HG03558 (cell line): ENCODE results near the gene WNT1.

ENCODE experiments used
- ATAC-seq: cut with Tn5 transposase; IDR thresholded peaks from one replicate; pipeline ENCODE4 v1.9.1; 2021; ENCODE audit warnings: moderate number of reproducible peaks; ENCODE audit not compliant: unreplicated experiment; ENCODE audit errors: extremely low read depth

The WNT1 gene

DNA sequence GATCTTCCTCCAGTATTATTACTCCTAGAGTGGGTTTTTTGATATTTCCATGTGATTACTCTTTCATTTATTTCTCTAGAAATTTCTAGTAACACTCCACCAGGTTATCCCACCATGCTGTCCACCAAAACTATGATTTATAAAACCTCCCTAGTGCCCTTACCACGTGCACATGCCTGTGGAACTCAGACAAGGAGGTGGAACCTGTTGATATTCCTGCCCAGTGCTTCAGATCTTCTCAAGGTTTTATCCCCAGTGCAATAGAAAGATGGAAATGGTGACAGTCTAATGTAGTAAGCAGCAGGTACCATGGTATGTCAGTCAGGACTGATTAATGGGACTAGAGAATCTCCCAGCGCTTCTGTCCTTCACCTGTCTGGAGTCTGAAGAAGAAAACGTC, 17.3 kb upstream of the WNT1 start:
- ATAC-seq: no peak

DNA sequence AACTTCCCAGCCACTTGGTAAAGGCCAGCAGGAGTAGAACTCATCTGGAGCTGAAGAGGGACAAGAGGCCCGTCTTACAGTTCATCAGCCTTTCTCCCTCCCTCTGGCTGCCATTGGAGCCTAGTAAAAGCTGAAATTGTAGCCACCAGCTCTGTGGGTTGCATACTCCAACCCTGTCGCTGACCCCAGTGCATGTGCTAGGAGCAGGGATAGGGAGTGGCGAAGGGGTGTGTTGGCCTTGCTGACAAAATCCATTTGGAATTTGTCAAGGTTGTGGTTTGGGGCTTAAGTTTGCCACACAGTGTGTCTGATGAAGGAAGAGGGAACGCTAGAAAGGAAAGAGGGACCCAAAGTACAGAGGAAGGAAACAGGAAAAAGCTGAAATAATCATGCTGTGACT, 16.8 kb upstream of the WNT1 start:
- no peak for ATAC-seq

DNA sequence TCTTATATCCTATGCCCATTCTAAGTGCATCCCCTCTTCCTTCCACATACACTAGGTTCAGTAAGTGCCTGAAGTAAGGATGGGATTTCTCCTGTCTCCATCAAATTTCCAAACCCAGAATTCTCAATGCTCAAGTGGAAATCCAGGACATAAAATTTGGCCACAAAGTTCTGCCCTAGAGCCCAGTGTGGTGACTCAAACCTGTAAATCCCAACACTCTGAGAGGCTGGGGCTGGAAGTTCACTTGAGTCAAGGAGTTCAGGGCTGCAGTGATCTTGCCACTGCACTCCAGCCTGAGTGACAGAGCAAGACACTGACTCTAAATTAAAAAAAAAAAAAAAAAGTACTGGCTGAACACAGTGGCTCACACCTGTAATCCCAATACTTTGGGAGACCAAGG, 16.3 kb upstream of the WNT1 start:
- no peak for ATAC-seq

DNA sequence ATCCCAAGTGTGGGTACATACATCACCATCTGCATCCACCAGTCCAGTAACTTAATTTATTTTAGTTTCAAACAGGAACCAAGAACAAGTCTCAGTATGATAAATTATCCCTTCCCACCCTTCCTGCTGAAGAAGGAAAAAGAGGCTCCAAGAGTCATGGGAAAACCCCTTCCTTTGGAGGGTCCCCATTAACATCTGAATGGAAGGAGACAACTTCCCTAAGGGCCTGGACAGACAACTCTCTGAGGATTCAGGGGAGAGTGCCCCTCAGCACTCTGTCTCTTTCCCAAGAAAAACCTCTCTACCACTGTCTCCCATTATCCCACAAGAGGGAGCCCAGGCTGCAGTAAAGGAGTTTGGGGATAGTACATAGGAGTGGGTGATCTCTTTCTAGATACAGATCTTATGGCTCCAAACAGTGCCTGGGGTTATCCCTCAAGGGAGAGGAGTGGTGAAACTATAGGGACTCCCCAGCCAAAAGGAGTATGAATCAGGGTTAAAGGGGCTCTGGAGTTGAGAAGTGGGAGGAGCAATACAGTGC, 12.8 kb upstream of the WNT1 start:
- no peak for ATAC-seq

DNA sequence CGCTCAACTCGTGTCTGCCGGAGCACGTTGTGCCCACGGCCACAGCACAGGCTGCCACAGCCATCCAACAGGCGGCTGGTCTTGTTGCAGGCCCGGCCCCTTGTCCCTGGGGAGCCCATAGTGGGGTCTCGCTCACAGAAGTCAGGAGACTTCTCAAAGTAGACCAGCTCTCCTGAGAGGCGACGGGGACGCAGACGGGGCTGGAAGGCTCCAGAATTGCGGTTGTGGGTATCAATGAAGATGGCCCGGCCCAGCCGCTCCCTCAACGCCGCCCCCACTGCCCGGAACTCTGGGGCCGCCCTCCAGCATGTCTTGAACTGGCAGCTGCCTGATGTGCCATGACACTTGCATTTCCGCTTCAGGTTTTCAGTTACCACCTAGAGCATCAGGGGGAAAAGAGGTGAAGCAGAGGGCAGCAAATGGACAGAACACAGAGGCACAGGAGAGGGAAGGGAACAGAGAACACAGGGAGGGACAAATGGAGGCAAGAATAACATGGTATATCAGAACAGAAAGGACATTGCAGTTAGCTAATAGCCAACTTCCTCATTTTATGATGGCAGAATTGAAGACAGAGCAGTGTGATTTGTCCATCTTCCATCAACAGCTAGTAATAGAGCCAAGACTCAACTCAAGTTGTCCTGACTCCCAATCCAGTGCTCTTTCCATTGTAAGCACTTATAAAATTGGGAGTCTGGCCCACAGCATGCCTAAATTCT, 11.8 kb upstream of the WNT1 start:
- no peak for ATAC-seq

DNA sequence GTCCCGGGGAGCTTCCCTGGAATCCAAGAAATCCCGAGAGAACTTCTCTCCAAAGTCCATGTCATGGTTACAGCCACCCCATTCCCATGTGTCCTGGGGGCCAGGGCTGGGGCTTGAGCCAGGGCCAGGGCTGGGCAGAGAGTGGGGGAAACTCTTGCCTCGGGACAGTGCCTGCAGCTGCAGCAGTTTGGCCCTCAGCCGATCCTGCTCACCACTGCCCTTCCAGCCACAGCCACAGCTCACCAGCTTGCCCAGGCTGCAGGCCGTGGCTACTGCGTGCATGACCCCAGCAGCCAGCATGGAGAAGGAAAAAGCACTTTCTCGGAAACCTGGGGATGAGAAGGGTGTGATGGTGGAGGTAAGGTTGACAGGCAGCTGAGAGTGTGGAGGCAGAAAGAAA, 10.1 kb upstream of the WNT1 start:
- ATAC-seq: no peak

DNA sequence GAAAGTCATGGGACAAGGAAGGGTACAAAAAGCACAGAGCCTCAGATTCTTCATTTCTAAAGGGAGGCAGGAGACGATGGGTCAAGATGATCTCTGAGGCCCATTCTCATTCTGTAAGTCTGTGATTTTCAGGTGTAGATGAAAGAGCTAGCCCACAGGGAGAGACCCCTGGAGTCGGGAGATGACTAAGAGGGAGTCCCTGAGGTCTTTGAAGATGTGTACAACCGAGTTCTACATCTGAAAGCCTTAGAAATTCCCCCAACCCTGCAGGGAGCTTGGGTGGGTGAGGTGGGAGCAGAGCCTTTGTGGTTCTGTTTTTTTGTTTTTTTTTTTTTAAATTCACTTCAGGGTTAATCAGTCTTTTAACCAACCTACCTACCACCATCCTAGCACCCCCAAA, 9.7 kb upstream of the WNT1 start:
- ATAC-seq: no peak

DNA sequence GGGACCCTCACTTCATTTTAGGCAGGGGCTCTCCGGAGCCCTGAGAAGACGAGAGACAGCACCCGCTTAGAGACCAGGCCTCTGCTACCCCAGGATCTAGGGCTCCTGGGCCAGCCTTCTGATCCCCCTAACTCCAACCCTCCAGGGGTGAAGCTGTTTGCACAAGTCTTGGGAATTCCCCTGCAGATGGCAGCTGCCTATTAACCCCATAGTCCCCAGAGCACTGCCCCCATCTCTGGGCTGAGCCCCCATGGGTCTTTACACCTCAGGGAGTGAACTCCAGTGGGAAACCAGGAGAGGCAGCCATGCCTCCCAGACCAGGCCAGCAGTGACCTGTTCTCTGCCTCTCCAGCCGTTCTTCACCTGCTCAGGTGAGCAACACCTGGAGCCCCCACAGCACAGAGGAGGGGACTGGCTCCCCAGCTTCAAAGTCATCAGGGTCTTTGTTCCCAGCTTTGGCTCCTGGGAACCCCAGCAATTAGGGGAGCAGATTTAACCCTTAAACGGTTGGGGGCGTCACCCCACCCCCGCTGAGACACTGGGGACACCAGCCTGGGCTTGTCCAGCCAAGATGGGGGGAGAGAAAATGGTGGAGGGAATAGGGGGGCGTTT, 8.9 kb upstream of the WNT1 start:
- ATAC-seq: no peak

DNA sequence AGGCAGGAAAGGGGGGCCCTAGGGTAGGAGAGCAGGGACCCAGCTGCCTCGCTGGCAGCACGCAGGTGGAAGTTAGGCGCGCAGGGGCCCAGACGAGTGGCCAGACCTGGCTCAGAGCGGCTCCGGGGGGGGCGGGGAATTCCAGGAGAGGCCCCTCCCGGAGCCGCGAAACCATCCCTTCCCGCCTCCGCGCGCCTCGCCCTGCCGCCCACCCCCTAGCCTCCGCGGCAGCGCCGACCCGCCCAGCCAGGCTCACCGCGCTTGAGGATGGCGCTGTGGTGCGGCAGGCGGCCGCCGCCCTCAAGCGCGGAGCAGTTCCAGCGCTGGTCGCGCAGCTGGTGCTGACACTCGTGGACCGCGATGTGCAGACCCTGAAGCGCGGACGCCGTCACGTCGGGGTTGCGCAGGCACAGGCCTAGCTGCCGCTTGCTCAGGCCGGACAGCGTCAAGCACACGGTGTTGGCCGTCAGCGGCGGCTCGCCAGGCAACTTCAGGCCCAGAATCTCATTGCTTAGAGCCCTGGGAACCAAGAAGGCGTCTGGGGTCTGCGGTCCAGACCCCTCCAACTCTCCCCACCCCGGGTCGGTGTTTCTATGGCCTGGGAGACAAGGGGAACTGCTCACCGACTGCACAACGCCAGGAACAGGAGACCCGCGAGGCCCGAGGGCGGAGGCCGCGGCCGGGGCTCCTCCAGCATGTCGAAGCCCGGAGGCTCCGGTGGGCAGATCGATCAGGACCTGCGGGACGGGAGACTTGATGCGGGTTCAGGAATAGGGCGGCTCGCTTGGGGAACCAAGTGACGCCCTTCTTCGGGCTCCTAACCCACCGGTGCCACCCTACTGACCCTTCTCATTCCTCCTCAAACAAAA, 8.1 kb upstream of the WNT1 start:
- ATAC-seq: no peak

DNA sequence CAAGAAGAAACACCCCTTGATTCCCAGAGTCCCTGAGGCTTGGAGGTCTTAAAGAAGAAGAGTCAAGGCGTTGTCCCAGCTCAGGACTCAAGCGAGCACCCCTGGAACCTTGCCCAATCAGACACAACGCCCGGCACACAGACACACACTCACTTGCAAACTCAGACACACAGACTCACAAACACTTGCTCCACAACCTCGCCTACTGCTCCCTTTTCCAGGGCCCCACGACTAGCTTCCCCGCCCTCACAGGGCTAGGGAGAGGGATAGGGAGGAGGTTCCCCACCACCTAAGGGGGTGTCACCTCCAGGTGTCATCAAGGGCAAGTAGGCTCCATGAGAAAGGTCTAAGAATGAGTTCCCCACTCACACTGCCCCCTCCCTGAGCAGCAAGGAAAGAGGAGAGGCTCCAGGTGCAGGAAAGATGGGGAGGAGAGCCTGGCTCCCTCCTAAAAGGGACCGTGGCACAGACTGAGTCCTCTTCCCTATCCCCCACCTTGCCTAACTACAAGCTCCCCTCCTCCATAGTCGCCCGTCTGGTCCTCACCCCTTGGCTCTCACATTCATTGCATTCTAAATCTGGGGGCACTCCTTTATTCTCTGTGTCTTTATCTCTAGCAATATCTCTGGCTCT, 7.3 kb upstream of the WNT1 start:
- no peak for ATAC-seq

DNA sequence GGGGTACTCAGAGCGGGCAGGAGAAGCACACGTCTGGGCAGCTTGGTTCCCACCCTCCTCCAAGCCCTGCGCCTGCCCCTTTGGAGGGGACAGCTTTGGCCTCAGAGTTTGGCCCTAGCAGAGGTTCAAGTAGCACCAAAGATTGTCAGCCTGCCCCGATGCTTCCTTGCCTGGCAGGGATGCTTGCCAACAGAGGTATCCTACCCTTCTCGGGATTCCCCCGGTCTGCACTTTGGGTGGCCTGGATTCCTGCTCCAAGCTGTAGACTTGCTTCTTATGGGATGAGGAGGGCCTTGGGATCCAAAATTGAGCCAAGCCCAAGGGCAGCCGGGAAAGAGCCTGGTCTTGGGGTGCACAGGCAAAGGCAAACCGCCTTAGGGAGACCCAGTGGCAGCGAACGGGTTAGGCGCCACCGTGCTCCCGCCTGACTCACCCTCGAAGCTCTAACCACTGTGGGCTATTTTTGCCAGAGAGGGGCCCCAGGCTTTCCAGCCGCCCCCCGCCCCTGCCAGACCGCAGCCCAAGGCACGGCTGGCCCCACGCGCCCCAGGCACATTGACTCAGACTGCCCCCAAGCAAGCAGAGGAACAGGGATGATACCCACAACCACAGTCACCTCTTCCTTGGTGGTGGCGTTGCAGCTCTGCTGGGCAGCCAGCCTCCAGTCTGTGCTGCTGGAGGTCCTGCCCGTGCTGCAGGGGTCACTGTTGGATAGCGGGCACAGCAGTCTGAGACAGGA, 5.7 kb upstream of the WNT1 start:
- ATAC-seq: no peak

DNA sequence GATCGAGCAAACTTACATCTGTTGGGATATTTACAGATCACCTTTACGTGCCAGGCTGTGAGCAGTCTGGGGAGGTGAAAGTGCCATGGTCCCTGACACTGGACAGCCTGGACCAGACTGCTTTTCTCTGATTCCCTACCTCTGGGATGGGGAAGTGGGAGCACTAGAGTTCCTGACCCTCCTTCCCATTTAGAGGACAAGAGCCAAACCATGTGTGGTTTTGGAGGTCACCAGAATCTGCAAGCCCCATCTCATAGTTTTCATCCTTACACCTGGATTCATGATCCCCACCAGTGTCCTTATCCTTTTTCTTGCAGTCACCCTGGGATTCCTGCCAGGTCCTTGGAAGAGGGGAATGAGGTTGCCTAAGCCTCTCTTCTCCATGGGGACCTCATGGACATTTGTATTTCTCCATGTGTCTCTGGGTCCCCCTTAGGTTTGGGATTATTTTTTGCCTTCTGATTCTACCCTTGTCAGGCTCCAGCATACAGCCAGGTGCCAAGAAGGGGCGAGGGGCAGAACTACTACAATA, 5.1 kb upstream of the WNT1 start:
- ATAC-seq: no peak

DNA sequence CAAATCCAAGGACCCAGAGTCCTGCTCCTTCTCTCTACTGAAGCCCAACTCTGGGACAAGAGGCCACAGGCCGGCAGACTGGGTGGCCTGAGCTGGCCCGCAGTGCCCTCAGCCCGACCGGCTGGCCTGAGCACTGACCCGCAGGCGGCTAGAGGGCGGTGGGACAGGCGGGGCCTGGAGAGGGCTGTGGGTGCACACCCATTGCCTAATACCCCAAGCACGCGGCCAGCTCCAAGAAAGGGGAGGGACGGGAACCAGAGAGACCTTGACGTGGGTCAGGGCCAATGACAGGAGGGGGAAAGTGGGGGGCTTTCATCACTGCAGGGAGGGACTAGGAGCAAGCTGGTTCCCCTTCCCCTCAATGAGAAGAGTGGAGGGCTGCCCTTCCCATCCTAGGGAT, 4.6 kb upstream of the WNT1 start:
- no peak for ATAC-seq

DNA sequence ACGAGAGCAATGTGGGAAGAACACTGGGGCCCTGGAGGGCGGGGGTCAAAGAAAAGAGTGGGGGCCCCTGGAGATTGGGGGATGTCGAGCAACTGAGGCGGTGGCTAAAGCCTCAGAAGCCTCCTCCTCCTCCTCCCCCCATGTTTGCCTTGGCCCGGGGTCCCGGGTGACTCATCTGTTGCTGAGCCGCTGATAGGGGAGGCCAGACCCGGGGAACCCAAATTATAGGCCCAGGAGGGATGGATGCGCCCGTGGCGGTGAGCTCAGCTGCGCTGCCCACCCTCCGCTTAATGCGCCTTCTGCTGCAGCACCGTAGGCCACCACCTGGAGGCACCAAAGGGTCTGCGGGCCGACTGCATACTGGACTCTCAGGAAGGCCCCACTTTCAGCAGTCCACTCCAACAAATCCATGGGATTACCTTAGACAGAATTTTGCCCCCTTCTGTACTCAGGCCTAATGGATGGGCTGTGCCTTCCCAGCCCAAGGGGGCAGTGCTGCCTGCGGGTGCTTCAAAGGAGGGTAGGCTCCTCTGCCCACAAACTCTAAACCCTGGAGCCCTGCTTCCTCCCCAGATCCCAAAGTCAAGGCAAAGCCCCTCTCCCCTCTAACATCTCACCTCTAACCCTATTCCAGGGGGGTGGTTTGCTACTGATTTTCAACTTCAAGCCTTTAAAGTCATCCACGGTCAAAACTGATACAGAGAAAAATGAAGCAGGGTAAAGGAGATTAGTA, 4.0 kb upstream of the WNT1 start:
- ATAC-seq: no peak

DNA sequence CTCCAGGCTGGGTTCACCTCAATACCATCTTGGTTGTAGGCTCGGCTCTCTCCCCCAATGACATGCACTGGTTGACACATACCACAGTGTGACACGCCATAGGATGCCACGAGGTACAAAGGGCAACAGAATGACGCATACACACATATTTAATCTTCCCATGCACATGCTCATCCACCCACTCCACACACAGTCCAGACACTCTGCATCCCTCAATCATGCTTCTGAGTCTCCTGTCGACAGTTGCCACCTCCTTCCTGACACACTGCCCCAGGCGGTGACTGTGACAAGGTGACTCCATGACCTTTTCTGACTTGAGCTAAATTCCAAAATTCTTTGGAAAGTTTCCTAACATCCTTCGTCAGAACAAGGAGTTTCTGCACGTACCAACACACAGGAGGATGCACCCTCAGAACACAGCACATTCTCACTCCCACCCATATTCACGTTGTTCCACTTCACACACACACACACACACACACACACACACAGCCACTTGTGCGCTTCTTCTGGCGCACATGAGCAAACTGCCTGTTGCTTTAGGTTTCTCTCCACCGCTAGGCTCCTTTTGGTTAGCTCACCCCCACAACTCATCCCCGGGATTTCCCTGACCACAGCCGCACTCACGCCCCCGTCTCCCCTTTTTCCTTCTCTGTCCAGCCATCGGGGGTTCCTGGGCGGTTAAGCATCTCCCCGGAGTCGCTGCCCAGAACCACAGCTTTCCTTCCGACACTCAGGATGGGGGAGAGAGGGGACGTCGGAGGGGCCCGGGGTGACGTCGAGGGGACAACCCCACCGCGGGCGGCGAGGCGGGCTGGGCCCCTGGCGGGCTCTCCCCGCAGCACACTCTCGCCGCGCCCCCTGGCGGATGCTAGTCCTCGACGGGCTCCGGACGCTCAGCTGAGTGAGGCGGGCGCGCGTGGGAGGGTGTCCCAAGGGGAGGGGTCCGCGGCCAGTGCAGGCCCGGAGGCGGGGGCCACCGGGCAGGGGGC, 536 bp upstream of the WNT1 start:
- no peak for ATAC-seq

DNA sequence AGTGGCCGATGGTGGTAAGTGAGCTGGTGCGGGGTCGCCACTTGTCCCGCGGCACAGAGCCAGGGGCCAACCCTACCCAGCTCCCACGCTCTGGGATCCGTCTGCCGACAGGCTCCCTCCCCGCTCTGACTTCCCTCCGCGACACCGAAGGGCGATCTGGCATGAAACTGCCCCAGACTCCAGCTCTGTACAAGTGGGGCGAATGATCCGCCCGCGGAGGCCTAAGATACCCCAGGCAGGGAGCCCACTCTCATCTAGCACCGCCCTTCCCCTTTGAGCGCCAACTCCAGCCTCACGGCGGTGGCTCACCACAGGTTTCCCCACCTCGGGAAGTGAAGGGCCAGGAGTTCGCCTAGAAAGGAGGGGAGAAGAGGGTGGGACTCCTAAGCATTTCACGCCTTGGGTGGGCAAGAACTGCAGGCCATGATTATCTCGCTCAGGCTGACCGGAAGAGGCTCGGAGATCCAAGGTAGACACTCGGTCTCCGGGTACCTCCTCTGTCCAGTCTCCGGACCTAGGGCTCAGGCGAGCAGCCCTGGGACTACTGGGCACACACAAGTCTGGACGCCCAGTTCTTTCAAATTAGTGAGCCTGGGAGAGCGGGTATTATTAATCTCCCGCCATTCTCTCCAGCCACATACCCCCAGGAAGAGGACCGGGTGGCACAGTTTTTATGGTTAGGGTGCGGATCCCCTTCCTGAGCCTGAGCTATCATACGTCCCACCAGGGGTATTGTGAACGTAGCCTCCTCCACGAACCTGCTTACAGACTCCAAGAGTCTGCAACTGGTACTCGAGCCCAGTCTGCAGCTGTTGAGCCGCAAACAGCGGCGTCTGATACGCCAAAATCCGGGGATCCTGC, 849 bp downstream of the WNT1 start:
- ATAC-seq: no peak
